H1 (cell line): ENCODE data around the gene ENO3. TPM values are rescaled to one million over a fixed set of nuclear protein-coding genes. Genes with fewer than 3 reads are reported as not detected.
"Not testable (repeated sequence)": the region's sequence is repeated elsewhere in the genome, so short reads cannot be mapped to it uniquely, and the experiment has no call there.

ENCODE experiments used
- CTCF ChIA-PET: fragments of 300-600 bp; sonication (Branson Sonifier 250); formaldehyde crosslinking; loops from one replicate; lab custom pipeline; 2021; ENCODE audit not compliant: partially characterized antibody; lab: Charles Lee
- POLR2A ChIA-PET: fragments of 300-600 bp; sonication (Branson Sonifier 250); formaldehyde crosslinking; loops from one replicate; lab custom pipeline; 2021; ENCODE audit warnings: inconsistent platforms; ENCODE audit not compliant: partially characterized antibody; lab: Charles Lee
- DNase-seq, 2 experiments: peaks; one replicate each; pipeline versions ENCODE4 v3.0.0 to v3.0.0-alpha.2; 2010 to 2022; ENCODE audit warnings: low spot score in 2 of 2, low read depth in 1 of 2, mixed read lengths in 1 of 2
- FAIRE-seq: peaks from 2 replicates; lab custom pipeline; 2011; peaks lifted over from hg19 to GRCh38; lab: Jason Lieb, UNC
- H2AFZ ChIP-seq: 2 replicates; pipeline ENCODE4 v1.8.1; 2012; ENCODE audit warnings: low read length, inconsistent platforms
- H2AK5ac ChIP-seq: 2 replicates; pipeline ENCODE4 v1.6.1; 2013; ENCODE audit warnings: low read depth, low read length
- H2BK120ac ChIP-seq: replicated peaks from 2 replicates; pipeline ENCODE3; 2013; ENCODE audit warnings: low read depth, low read length, inconsistent platforms
- H2BK12ac ChIP-seq: 2 replicates; pipeline ENCODE4 v1.6.1; 2013; ENCODE audit warnings: low read depth, low read length
- H2BK15ac ChIP-seq: 2 replicates; pipeline ENCODE4 v1.6.1; 2013; ENCODE audit warnings: low read length
- H2BK20ac ChIP-seq: 2 replicates; pipeline ENCODE4 v1.6.1; 2013; ENCODE audit warnings: low read length
- H2BK5ac ChIP-seq: 2 replicates; pipeline ENCODE4 v1.6.1; 2013; ENCODE audit warnings: low read depth, low read length
- H3K14ac ChIP-seq: 2 replicates; pipeline ENCODE4 v1.6.1; 2013; ENCODE audit warnings: inconsistent platforms; ENCODE audit not compliant: insufficient read length
- H3K18ac ChIP-seq: 2 replicates; pipeline ENCODE4 v1.6.1; 2013; ENCODE audit warnings: low read length; ENCODE audit errors: extremely low read depth
- H3K23ac ChIP-seq: 2 replicates; pipeline ENCODE4 v1.6.1; 2013; ENCODE audit warnings: inconsistent platforms; ENCODE audit not compliant: insufficient read length
- H3K23me2 ChIP-seq: 2 replicates; pipeline ENCODE4 v1.6.1; 2013; ENCODE audit warnings: low read depth, low read length
- H3K27ac ChIP-seq: 2 replicates; pipeline ENCODE4 v1.6.1; 2011; ENCODE audit warnings: low read depth, low read length, inconsistent platforms
- H3K27me3 ChIP-seq, 4 experiments: replicated peaks in 1 of 4; 1 replicate in 1 of 4; 2 replicates in 3 of 4; pipeline versions ENCODE4 v1.6.1 to v1.8.1; 2011 to 2013; ENCODE audit warnings: low read length in 3 of 4, mild to moderate bottlenecking in 3 of 4, inconsistent platforms in 2 of 4, mixed read lengths in 2 of 4, moderate library complexity in 1 of 4; ENCODE audit not compliant: control insufficient read depth in 3 of 4, insufficient read depth in 3 of 4; ENCODE audit errors: extremely low read depth in 1 of 4
- H3K36me3 ChIP-seq, 4 experiments: 2 replicates each; pipeline versions ENCODE4 v1.6.1 to v1.8.1; 2011 to 2013; ENCODE audit warnings: mild to moderate bottlenecking in 4 of 4, low read length in 3 of 4, moderate library complexity in 2 of 4, control low read depth in 1 of 4, inconsistent platforms in 1 of 4; ENCODE audit not compliant: insufficient read depth in 4 of 4, control insufficient read depth in 2 of 4
- H3K4ac ChIP-seq: replicated peaks from 2 replicates; pipeline ENCODE3; 2013; ENCODE audit warnings: low read length, low read depth, mixed read lengths, inconsistent platforms; ENCODE audit not compliant: insufficient read length
- H3K4me1 ChIP-seq, 4 experiments: replicated peaks in 1 of 4; 1 replicate in 1 of 4; 2 replicates in 3 of 4; pipeline versions ENCODE4 v1.6.1 to v1.8.1; 2011 to 2013; ENCODE audit warnings: low read length in 3 of 4, inconsistent platforms in 2 of 4, mixed read lengths in 1 of 4; ENCODE audit not compliant: insufficient read depth in 4 of 4, control insufficient read depth in 3 of 4
- H3K4me2 ChIP-seq, 2 experiments: 2 replicates each; pipeline versions ENCODE4 v1.6.1 to v1.8.1; 2011 to 2013; ENCODE audit warnings: low read depth in 2 of 2, low read length in 2 of 2, control low read depth in 1 of 2, inconsistent platforms in 1 of 2, mild to moderate bottlenecking in 1 of 2; ENCODE audit not compliant: insufficient read depth in 1 of 2
- H3K4me3 ChIP-seq, 4 experiments: fragments of 200-600, 300-600 bp in 1 of 4; sonication (generic), shearing (Covaris generic), sonication (Bioruptor Twin) in 1 of 4; 2 replicates each; pipeline versions ENCODE4 v1.5.1 to v1.8.1; 2011 to 2016; ENCODE audit warnings: low read length in 4 of 4, low read depth in 3 of 4, control low read depth in 2 of 4, inconsistent platforms in 2 of 4, mild to moderate bottlenecking in 2 of 4, mixed read lengths in 1 of 4, moderate library complexity in 1 of 4; ENCODE audit not compliant: insufficient read depth in 2 of 4; ENCODE audit errors: extremely low read depth in 1 of 4
- H3K56ac ChIP-seq: replicated peaks from 2 replicates; pipeline ENCODE3; 2013; ENCODE audit warnings: low read depth, mild to moderate bottlenecking, mixed read lengths, low read length, inconsistent platforms; ENCODE audit not compliant: insufficient read length
- H3K79me1 ChIP-seq: 2 replicates; pipeline ENCODE4 v1.6.1; 2013; ENCODE audit warnings: low read depth, low read length, control low read depth
- H3K79me2 ChIP-seq, 2 experiments: 2 replicates each; pipeline versions ENCODE4 v1.6.1 to v1.8.1; 2012 to 2013; ENCODE audit warnings: low read length in 2 of 2, mild to moderate bottlenecking in 2 of 2, inconsistent platforms in 1 of 2; ENCODE audit not compliant: insufficient read depth in 2 of 2, control insufficient read depth in 1 of 2
- H3K9ac ChIP-seq, 4 experiments: replicated peaks in 1 of 4; 1 replicate in 1 of 4; 2 replicates in 3 of 4; pipeline versions ENCODE4 v1.6.1 to v1.8.1; 2011 to 2013; ENCODE audit warnings: low read depth in 3 of 4, low read length in 3 of 4, control low read depth in 2 of 4, mild to moderate bottlenecking in 2 of 4, moderate library complexity in 2 of 4, inconsistent platforms in 1 of 4; ENCODE audit errors: extremely low read depth in 1 of 4
- H3K9me3 ChIP-seq, 2 experiments: 2 replicates each; pipeline versions ENCODE4 v1.6.1 to v1.8.1; 2012 to 2013; ENCODE audit warnings: mild to moderate bottlenecking in 2 of 2, moderate library complexity in 2 of 2, control low read depth in 1 of 2, inconsistent platforms in 1 of 2, low read depth in 1 of 2, low read length in 1 of 2, mixed read lengths in 1 of 2; ENCODE audit not compliant: insufficient read depth in 2 of 2
- H4K20me1 ChIP-seq, 2 experiments: replicated peaks in 1 of 2; 2 replicates each; pipeline versions ENCODE3 to v1.8.1; 2011 to 2013; ENCODE audit warnings: inconsistent platforms in 2 of 2, low read length in 2 of 2, mild to moderate bottlenecking in 1 of 2; ENCODE audit not compliant: insufficient read depth in 2 of 2, control insufficient read depth in 1 of 2
- H4K5ac ChIP-seq: 2 replicates; pipeline ENCODE4 v1.6.1; 2013; ENCODE audit warnings: low read length, low read depth, mixed read lengths, inconsistent platforms; ENCODE audit not compliant: insufficient read length
- H4K8ac ChIP-seq: 2 replicates; pipeline ENCODE4 v1.8.0; 2013; ENCODE audit warnings: mild to moderate bottlenecking, moderate library complexity, low read length, inconsistent platforms; ENCODE audit not compliant: insufficient read depth; ENCODE audit errors: extremely low read depth
- H4K91ac ChIP-seq: replicated peaks from 2 replicates; pipeline ENCODE3; 2013; ENCODE audit warnings: low read length, mixed read lengths, inconsistent platforms; ENCODE audit not compliant: insufficient read length
- YY1 ChIP-seq: IDR thresholded peaks from 2 replicates; pipeline ENCODE4 v1.6.1; 2011; ENCODE audit warnings: low read depth, mild to moderate bottlenecking, low read length
- polyA plus RNA-seq, 7 experiments: library from polyadenylated mRNA; depleted of rRNA in 3 of 7; stranded (reverse) in 5 of 7; unstranded in 2 of 7; fragments of >200 nt in 5 of 7; fragments of 200-250 nt in 2 of 7; gene quantifications; 1 replicate in 5 of 7; 2 replicates in 1 of 7; 4 replicates in 1 of 7; pipeline versions ENCODE4 v1.2.1 to v1.2.3, GENCODE V29; 2011 to 2013; ENCODE audit warnings: missing spikeins in 2 of 7, mixed read lengths in 2 of 7
- total RNA-seq: library from RNA; stranded (reverse); fragmentation: NEBNext Ultra II Directional; extraction: Animal tissue kit (Norgen Biotek cat#: 25700); gene quantifications from 2 replicates; pipeline ENCODE4 v1.2.1, GENCODE V29; 2021

ENO3 gene
- total and polyA plus RNA-seq, 2 of the 8 experiments (the other 6 are each of a cell fraction or from before 2014, with no cell fraction given) = 25.0 to 25.7 TPM

GRCh38 chr17:4903051-4903818, 47.7 kb upstream of the ENO3 start, which contains the start of gene CHRNE (continued):
- TF ChIP-seq YY1 = 0 out of 2 replicates have a peak, but pooled peaks have one; percentile 8

- H3K4me3 ChIP-seq, H3K9ac ChIP-seq, H3K27me3 ChIP-seq, H3K4me2 ChIP-seq, H2BK120ac ChIP-seq, H2AFZ ChIP-seq, H3K23me2 ChIP-seq, H2BK20ac ChIP-seq, H4K91ac ChIP-seq, H3K9me3 ChIP-seq, H3K56ac ChIP-seq, H2BK15ac ChIP-seq, H2BK12ac ChIP-seq, H3K14ac ChIP-seq, H3K79me2 ChIP-seq, H3K79me1 ChIP-seq, H2BK5ac ChIP-seq, H4K20me1 ChIP-seq, DNase-seq, H3K18ac ChIP-seq, H3K23ac ChIP-seq, H3K4ac ChIP-seq, H2AK5ac ChIP-seq, FAIRE-seq, H3K27ac ChIP-seq, H4K8ac ChIP-seq, H3K36me3 ChIP-seq, H4K5ac ChIP-seq: not testable (repeated sequence)
- CTCF ChIA-PET = interaction anchor here (0.7 kb wide), 1 partner anchor 131 kb away, joined by 3 read pairs; no protein-coding TSS in a partner anchor
- peaks cover 3 to 14% (median 4%) of the 10 kb centered on the region in 4 experiments; a peak in 6 of 7 replicates for H3K4me1 ChIP-seq
- POLR2A ChIA-PET = interaction anchor here (2.1 kb wide), 1 partner anchor 40 kb away, joined by 7 read pairs; no protein-coding TSS in a partner anchor
Observed at GRCh38 chr17:4906642-4907041, 44.3 kb upstream of the ENO3 start.
